GM10248 (cell line): ENCODE measurements around the gene CDC25B.

Experiments
- CTCF ChIA-PET: fragments of 300-600 bp; sonication (Branson Sonifier 250); formaldehyde crosslinking; extraction: SDS; loops from one replicate; lab custom pipeline; 2021; ENCODE audit warnings: antibody characterized with exemption; lab: Yijun Ruan, JAX
- POLR2A ChIA-PET: fragments of 350-650 bp; sonication (Branson Sonifier 250); formaldehyde crosslinking; extraction: SDS; loops from one replicate; lab custom pipeline; 2020; ENCODE audit warnings: antibody characterized with exemption; lab: Yijun Ruan, JAX
- DNase-seq: peaks from one replicate; pipeline ENCODE4 v3.0.0; 2012; ENCODE audit errors: extremely low spot score
- CTCF ChIP-seq: IDR thresholded peaks from 2 replicates; pipeline ENCODE4 v1.5.1; 2012; ENCODE audit warnings: mild to moderate bottlenecking, low read depth; ENCODE audit errors: extremely low read depth, missing control alignments, control extremely low read depth

Gene CDC25B

GRCh38 chr20:3795511-3796468 lies at the start of gene CDC25B:
Gene CDC25B, plus strand, starts transcription at chr20:3796310. Its CDS starts 222 bp downstream, at chr20:3796532.
- ChIA-PET CTCF (interaction anchor here (1.0 to 1.8 kb wide), 6 partner anchors 9 to 289 kb away, joined by 3 to 9 read pairs (median 4); partner anchors contain the start of genes AP5S1 and CENPB), POLR2A (interaction anchor here (0.6 kb wide), 2 partner anchors 9 to 22 kb away, joined by 3 to 6 read pairs; no protein-coding TSS in a partner anchor)
- TF ChIP-seq CTCF, result no peak
- DNase-seq, result peak; percentile 92

GRCh38 chr20:3747471-3747870 lies 48.6 kb upstream of the CDC25B start:
- ChIA-PET CTCF (interaction anchor here (0.8 to 4.3 kb wide), 7 partner anchors 11 to 325 kb away, joined by 3 to 21 read pairs (median 4); no protein-coding TSS in a partner anchor), POLR2A (no interaction called here)
- no peak for DNase-seq
- TF ChIP-seq CTCF, result no peak

DNA sequence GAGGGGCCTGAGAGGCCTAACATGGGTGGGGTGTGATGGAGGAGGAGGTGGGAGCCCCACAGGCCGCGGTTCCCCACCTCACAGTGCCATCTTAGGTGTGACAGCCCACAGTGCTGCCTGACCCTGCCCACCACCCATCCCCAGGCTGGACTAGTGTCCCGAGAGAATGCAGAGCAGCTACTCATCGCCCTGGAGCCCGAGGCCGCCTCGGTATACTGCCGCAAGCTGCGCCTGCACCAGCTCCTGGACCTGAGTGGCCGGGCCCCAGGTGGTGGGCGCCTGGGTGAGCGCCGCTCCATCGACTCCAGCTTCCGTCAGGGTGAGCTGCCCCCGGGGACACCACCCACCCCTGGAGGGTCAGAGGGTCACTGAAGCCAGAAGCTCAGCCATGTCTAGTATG lies 48.0 kb upstream of the CDC25B start:
- DNase-seq, result no peak
- ChIA-PET POLR2A (no interaction called here), CTCF (interaction anchor here (1.1 to 4.3 kb wide), 6 partner anchors 10 to 324 kb away, joined by 3 to 21 read pairs (median 4); no protein-coding TSS in a partner anchor)
- no peak for TF ChIP-seq CTCF

- no peak for TF ChIP-seq CTCF
- no peak for DNase-seq
- POLR2A ChIA-PET, result no interaction called here
- CTCF ChIA-PET, result interaction anchor here (1.3 to 4.3 kb wide), 4 partner anchors 9 to 186 kb away, joined by 4 to 21 read pairs (median 8); no protein-coding TSS in a partner anchor
Observed at GRCh38 chr20:3749087-3749688, 46.9 kb upstream of the CDC25B start.

GRCh38 chr20:3749689-3750531 lies 46.2 kb upstream of the CDC25B start:
- POLR2A ChIA-PET, result no interaction called here
- DNase-seq, result peak; percentile 72
- peak; percentile 32 for TF ChIP-seq CTCF
- CTCF ChIA-PET, result interaction anchor here (1.1 to 4.3 kb wide), 6 partner anchors 9 to 322 kb away, joined by 3 to 21 read pairs (median 6); no protein-coding TSS in a partner anchor

DNA sequence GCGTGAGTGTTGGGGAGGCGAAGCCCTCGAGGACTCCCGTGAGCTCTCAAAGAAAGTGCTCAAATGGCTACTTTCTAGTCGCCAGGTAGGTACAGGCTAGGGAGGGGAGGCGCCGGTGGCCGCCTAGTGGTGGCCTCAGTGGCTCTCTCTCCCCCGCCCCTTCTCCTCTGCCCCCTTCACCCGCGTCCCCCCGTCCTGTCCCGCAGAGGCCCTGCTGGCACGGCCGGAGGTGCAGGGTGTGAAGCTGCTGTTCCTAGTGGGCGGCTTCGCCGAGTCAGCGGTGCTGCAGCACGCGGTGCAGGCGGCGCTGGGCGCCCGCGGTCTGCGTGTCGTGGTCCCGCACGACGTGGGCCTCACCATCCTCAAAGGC lies 44.8 kb upstream of the CDC25B start:
- DNase-seq, result no peak
- TF ChIP-seq CTCF, result no peak
- ChIA-PET CTCF (interaction anchor here (0.7 to 3.0 kb wide), 10 partner anchors 9 to 331 kb away, joined by 3 to 11 read pairs (median 4); partner anchors contain the start of genes ADISSP and CENPB), POLR2A (no interaction called here)
